SK-N-SH (cell line): ENCODE measurements around the gene TTC31. TPM values are rescaled to one million over a fixed set of nuclear protein-coding genes. Genes with fewer than 3 reads are reported as not detected.
A peak's percentile ranks its signal among the peaks of the same experiment; 100 is the strongest.
"Not testable (repeated sequence)": the region's sequence is repeated elsewhere in the genome, so short reads cannot be mapped to it uniquely, and the experiment has no call there.

ENCODE experiments used
- CTCF ChIA-PET: fragments of 300-600, 350-600 bp; formaldehyde crosslinking; extraction: SDS; loops from one replicate; lab custom pipeline; 2021; lab: Yijun Ruan, JAX
- POLR2A ChIA-PET: fragments of 350-600 bp; sonication (Branson Sonifier 250); formaldehyde crosslinking; extraction: SDS; loops from one replicate; lab custom pipeline; 2020; ENCODE audit warnings: antibody characterized with exemption, inconsistent platforms; lab: Yijun Ruan, JAX
- DNase-seq: peaks from one replicate; pipeline ENCODE4 v3.0.0; 2012
- H2AFZ ChIP-seq: fragments of 200-600 bp; sonication (generic); 2 replicates; pipeline ENCODE4 v1.8.1; 2016; ENCODE audit warnings: antibody characterized with exemption, mild to moderate bottlenecking, low read depth
- H3F3A ChIP-seq: fragments of 200-600 bp; sonication (generic); replicated peaks from 2 replicates; pipeline ENCODE3; 2016; ENCODE audit warnings: antibody characterized with exemption, mild to moderate bottlenecking; ENCODE audit not compliant: insufficient read depth
- H3K27ac ChIP-seq, 2 experiments: fragments of 200-500 bp in 1 of 2; fragments of 200-600 bp in 1 of 2; sonication (Bioruptor generic) in 1 of 2; sonication (generic), shearing (Covaris generic) in 1 of 2; 2 replicates each; pipeline versions ENCODE4 v1.5.1 to v1.6.1; 2014 to 2016; ENCODE audit warnings: low read depth in 2 of 2, inconsistent platforms in 1 of 2, low read length in 1 of 2, mild to moderate bottlenecking in 1 of 2, mixed read lengths in 1 of 2
- H3K27me3 ChIP-seq: fragments of 200-600 bp; sonication (generic), shearing (Covaris generic); 2 replicates; pipeline ENCODE4 v1.6.1; 2016; ENCODE audit warnings: mixed run types; ENCODE audit not compliant: insufficient read depth
- H3K36me3 ChIP-seq, 2 experiments: fragments of 200-500 bp in 1 of 2; fragments of 200-600 bp in 1 of 2; sonication (Bioruptor generic) in 1 of 2; sonication (generic) in 1 of 2; replicated peaks in 1 of 2; 2 replicates each; pipeline versions ENCODE3 to v1.5.1; 2014 to 2016; ENCODE audit warnings: low read length in 1 of 2, mild to moderate bottlenecking in 1 of 2; ENCODE audit not compliant: insufficient read depth in 2 of 2, control insufficient read depth in 1 of 2
- H3K4me1 ChIP-seq, 2 experiments: fragments of 200-500 bp in 1 of 2; fragments of 200-600 bp in 1 of 2; sonication (Bioruptor generic) in 1 of 2; sonication (generic), shearing (Covaris generic) in 1 of 2; 2 replicates each; pipeline versions ENCODE4 v1.5.1 to v1.6.1; 2014 to 2016; ENCODE audit warnings: low read depth in 1 of 2, low read length in 1 of 2, mixed run types in 1 of 2; ENCODE audit not compliant: insufficient read depth in 2 of 2, control insufficient read depth in 1 of 2
- H3K4me2 ChIP-seq: fragments of 200-600 bp; sonication (generic), shearing (Covaris generic); 2 replicates; pipeline ENCODE4 v1.6.1; 2017; ENCODE audit warnings: mixed run types
- H3K4me3 ChIP-seq, 2 experiments: fragments of 200-500 bp in 1 of 2; fragments of 200-600 bp in 1 of 2; sonication (Bioruptor generic) in 1 of 2; sonication (generic), shearing (Covaris generic) in 1 of 2; 2 replicates each; pipeline versions ENCODE4 v1.5.1 to v1.8.1; 2014 to 2016; ENCODE audit warnings: low read depth in 2 of 2, inconsistent platforms in 1 of 2, low read length in 1 of 2, mild to moderate bottlenecking in 1 of 2, mixed read lengths in 1 of 2, moderate library complexity in 1 of 2
- H3K79me2 ChIP-seq: fragments of 200-600 bp; sonication (generic); 2 replicates; pipeline ENCODE4 v1.8.1; 2017; ENCODE audit warnings: mild to moderate bottlenecking; ENCODE audit not compliant: insufficient read depth
- H3K9ac ChIP-seq: fragments of 200-600 bp; sonication (generic); 2 replicates; pipeline ENCODE4 v1.6.1; 2017; ENCODE audit warnings: mixed run types
- H3K9me2 ChIP-seq: fragments of 200-600 bp; sonication (generic); 2 replicates; pipeline ENCODE4 v1.6.1; 2017; ENCODE audit warnings: mixed run types
- H3K9me3 ChIP-seq: fragments of 200-600 bp; sonication (generic); 2 replicates; pipeline ENCODE4 v1.6.1; 2017; ENCODE audit warnings: mixed run types, mild to moderate bottlenecking, moderate library complexity
- H4K20me1 ChIP-seq: fragments of 200-600 bp; sonication (generic); 2 replicates; pipeline ENCODE4 v1.6.1; 2017; ENCODE audit warnings: mild to moderate bottlenecking, mixed run types; ENCODE audit not compliant: insufficient read depth
- CHD2 ChIP-seq: fragments of 150-350 bp; IDR thresholded peaks from 2 replicates; pipeline ENCODE4 v1.6.1; 2018; ENCODE audit warnings: low read length; ENCODE audit not compliant: partially characterized antibody
- EZH2phosphoT487 ChIP-seq: fragments of 200-600 bp; sonication (generic); IDR thresholded peaks from 2 replicates; pipeline ENCODE4 v1.6.1; 2017; ENCODE audit warnings: low read depth, mixed run types, mild to moderate bottlenecking, antibody characterized with exemption, moderate library complexity, borderline replicate concordance
- FOXJ3 ChIP-seq: sonication (generic); formaldehyde crosslinking; IDR thresholded peaks from 2 replicates; pipeline ENCODE4 v1.5.1; 2020; ENCODE audit warnings: mild to moderate bottlenecking, missing genetic modification reagents
- FOXM1 ChIP-seq: IDR thresholded peaks from 2 replicates; pipeline ENCODE4 v1.4.0; 2012; ENCODE audit warnings: low read depth, mild to moderate bottlenecking
- GABPA ChIP-seq: IDR thresholded peaks from 2 replicates; pipeline ENCODE4 v1.4.0; 2012; ENCODE audit warnings: low read depth, mild to moderate bottlenecking
- GATA2 ChIP-seq: sonication (generic); formaldehyde crosslinking; IDR thresholded peaks from 2 replicates; pipeline ENCODE4 v1.5.0; 2020; ENCODE audit warnings: mild to moderate bottlenecking, missing genetic modification reagents
- JUND ChIP-seq: IDR thresholded peaks from 2 replicates; pipeline ENCODE4 v1.4.0; 2012
- MXI1 ChIP-seq: IDR thresholded peaks from 2 replicates; pipeline ENCODE4 v1.6.1; 2012; ENCODE audit warnings: mild to moderate bottlenecking, low read depth, low read length, improper control_type of control experiment
- POLR2AphosphoS5 ChIP-seq: IDR thresholded peaks from 2 replicates; pipeline ENCODE4 v1.6.1; 2012; ENCODE audit warnings: low read depth, low read length
- RFX5 ChIP-seq: IDR thresholded peaks from 2 replicates; pipeline ENCODE4 v1.6.1; 2012; ENCODE audit warnings: mild to moderate bottlenecking, improper control_type of control experiment, low read length
- WGBS: methylation state at CpG from one replicate; pipeline ENCODE4 v1.1.6; 2017; ENCODE audit warnings: low lambda C conversion rate; 5-methylcytosine and 5-hydroxymethylcytosine counted together
- polyA plus RNA-seq, 3 experiments: library from polyadenylated mRNA; depleted of rRNA; stranded (reverse); fragments of >200 nt; gene quantifications; 2 replicates each; pipeline ENCODE4 v1.2.3, GENCODE V29; 2012
- TF ChIP-seq, protein P1 (sequence below): IDR thresholded peaks from 2 replicates; pipeline ENCODE4 v1.6.1; 2012; ENCODE audit warnings: mild to moderate bottlenecking, low read depth, low read length, moderate library complexity
- TF ChIP-seq, protein P2 (sequence below): IDR thresholded peaks from 2 replicates; pipeline ENCODE4 v1.4.0; 2012; ENCODE audit warnings: low read depth, borderline replicate concordance
- TF ChIP-seq, protein P3 (sequence below): IDR thresholded peaks from 2 replicates; pipeline ENCODE4 v1.4.0; 2012; ENCODE audit warnings: low read depth

TTC31 gene
- polyA plus RNA-seq, 1 of the 3 experiments (the other 2 are of a cell fraction) = 27.9 TPM

DNA sequence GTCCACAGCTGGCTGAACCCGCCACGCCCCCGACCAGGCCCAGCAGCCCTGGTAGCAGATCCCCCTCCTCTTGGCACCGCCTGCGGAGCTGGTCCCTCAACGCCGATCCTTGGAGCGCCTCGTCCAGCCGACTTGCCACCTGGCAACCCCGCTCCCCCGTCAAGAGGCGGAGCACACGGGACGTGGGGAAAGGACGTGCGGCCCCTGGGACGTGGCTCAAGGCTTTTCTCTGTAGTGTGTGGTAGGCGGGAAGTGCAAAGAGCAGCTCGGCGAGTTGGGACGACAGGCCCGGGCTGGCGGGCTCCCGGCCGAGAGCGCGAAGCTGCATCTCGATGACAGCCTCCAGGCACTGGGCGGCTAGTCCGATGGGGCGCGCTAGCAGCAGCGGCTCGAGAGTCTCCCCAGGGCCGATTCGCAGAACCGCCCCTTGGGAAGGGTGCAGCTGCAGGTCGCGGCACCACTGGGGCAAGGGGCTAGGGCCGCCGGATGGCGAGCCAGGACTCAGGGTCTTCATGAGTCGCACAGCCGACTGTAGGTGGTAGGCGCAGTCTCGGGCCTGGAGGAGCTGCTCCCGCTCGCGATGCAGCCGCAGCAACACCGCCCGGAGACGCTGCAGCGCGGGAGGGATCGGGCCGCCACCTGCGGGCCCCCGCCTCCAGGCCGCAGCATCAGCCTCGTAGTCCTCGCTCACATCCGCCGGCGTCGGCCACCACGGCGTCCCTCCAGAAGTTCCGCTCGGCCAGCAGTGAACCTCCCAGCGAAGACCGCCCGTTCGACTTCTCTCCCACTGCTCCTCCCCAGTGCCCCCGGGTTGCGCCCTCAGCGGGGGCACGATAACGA lies 700 bp upstream of the TTC31 start:
- DNase-seq = peak; percentile 75
- TF ChIP-seq MXI1 (peak; percentile 28; the same call in 1 of the 2 replicates), JUND (no peak)
- Histone ChIP-seq H3K4me3 (peak overlapping the region; percentile 70 to 97), H3K27ac (peak overlapping the region; percentile 79 to 91), H3K36me3 (peaks cover 11 to 20% of the 10 kb centered on the region in 2 experiments), H3F3A (peaks cover 3% of the 10 kb centered on the region), H3K9ac (peak overlapping the region; percentile 79), H3K79me2 (peaks cover 76% of the 10 kb centered on the region), H3K4me1 (peaks cover 13 to 16% of the 10 kb centered on the region in 2 experiments; a peak in 3 of 4 replicates), H3K4me2 (peak overlapping the region; percentile 86), H3K9me3 (no peaks in the 10 kb centered on the region), H3K9me2 (no peaks in the 10 kb centered on the region), H3K27me3 (no peaks in the 10 kb centered on the region), H2AFZ (peak overlapping the region; percentile 86; the same call in 1 of the 2 replicates), H4K20me1 (no peaks in the 10 kb centered on the region)
- POLR2A ChIA-PET = interaction anchor here (0.6 to 3.5 kb wide), 16 partner anchors 9 to 107 kb away, joined by 3 to 24 read pairs (median 8); partner anchors contain the start of genes AUP1, C2orf81, HTRA2 and INO80B
- WGBS = 4% methylated on average over 26 of the region's 80 CpGs
- CTCF ChIA-PET = interaction anchor here (0.6 to 7.5 kb wide), 27 partner anchors 10 to 147 kb away, joined by 3 to 116 read pairs (median 7); partner anchors contain the start of genes AUP1, DQX1, HTRA2 and LBX2

DNA sequence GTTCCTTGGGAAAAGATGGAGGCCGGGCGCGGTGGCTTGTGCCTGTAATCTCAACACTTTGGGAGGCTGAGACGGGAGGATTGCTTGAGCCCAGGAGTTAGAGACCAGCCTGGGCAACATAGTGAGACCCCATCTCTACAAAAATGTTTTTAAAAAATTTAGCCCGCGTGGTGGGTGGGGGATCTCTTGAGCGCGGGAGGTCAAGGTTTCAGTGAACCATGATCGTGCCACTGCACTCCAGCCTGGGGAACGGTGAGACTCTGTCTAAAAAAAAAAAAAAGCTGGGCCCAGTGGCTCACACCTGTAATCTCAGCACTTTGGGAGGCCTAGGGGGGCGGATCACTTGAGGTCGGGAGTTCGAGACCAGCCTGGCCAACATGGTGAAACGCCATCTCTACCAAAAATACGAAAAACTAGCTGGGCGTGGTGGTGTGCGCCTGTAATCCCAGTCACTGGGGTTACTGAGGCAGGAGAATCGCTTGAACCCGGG lies 839 bp downstream of the TTC31 start:
- Histone ChIP-seq H3K4me2 (peak overlapping the region; percentile 86), H3K4me3 (peak overlapping the region; percentile 70 to 97), H3K36me3 (peaks cover 8 to 15% of the 10 kb centered on the region in 2 experiments), H3K79me2 (peaks cover 71% of the 10 kb centered on the region), H3K4me1 (peaks cover 13 to 16% of the 10 kb centered on the region in 2 experiments; a peak in 3 of 4 replicates), H3K9ac (peak overlapping the region; percentile 79), H2AFZ (peak overlapping the region; percentile 86)
- not testable (repeated sequence) for H4K20me1 ChIP-seq, DNase-seq, H3F3A ChIP-seq, H3K27ac ChIP-seq, H3K9me3 ChIP-seq, H3K9me2 ChIP-seq, H3K27me3 ChIP-seq
- CTCF ChIA-PET = interaction anchor here (0.7 to 7.5 kb wide), 21 partner anchors 9 to 161 kb away, joined by 3 to 116 read pairs (median 10); partner anchors contain the start of genes AUP1, DQX1, HTRA2 and LBX2
- POLR2A ChIA-PET = interaction anchor here (0.6 to 3.5 kb wide), 12 partner anchors 11 to 92 kb away, joined by 3 to 24 read pairs (median 7); partner anchors contain the start of genes AUP1, C2orf81, HTRA2 and INO80B
- WGBS = 64% methylated on average over 19 of the region's 19 CpGs

DNA sequence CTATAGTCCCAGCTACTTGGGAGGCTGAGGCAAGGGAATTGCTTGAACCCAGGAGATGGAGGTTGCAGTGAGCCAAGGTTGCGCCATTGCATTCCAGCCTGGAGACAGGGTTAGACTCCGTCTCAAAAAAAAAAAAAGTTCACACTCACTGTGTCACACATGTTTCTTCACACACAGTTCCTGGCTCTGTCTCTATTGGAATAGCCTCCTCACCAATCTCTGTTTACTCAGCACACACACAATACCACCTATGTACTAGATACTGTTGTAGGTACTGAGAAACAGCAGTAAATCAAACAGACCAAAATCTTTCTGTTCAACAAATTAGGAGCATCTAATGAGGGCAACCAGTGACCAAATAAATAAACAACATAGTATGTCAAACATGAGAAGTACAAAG lies 3.3 kb downstream of the TTC31 start:
- WGBS = 100% methylated on average over 2 of the region's 2 CpGs
- Histone ChIP-seq H3F3A (no peaks in the 10 kb centered on the region), H3K4me3 (no peak overlapping the region), H2AFZ (no peak overlapping the region), H3K4me1 (peaks cover 7 to 11% of the 10 kb centered on the region in 2 experiments; a peak in 3 of 4 replicates), H3K79me2 (peaks cover 49% of the 10 kb centered on the region), H3K4me2 (no peak overlapping the region), H3K36me3 (peaks cover 6 to 16% of the 10 kb centered on the region in 2 experiments), H3K27me3 (no peaks in the 10 kb centered on the region), H3K9ac (no peak overlapping the region), H3K27ac (no peak overlapping the region), H4K20me1 (no peaks in the 10 kb centered on the region), H3K9me2 (no peaks in the 10 kb centered on the region), H3K9me3 (no peaks in the 10 kb centered on the region)
- ChIA-PET POLR2A (no interaction called here), CTCF (interaction anchor here (7.5 kb wide), 1 partner anchor 101 kb away, joined by 116 read pairs; no protein-coding TSS in a partner anchor)
- no peak for DNase-seq
- no peak for TF ChIP-seq CHD2
- TF ChIP-seq GATA2 = no peak
- TF ChIP-seq, protein P1, sequence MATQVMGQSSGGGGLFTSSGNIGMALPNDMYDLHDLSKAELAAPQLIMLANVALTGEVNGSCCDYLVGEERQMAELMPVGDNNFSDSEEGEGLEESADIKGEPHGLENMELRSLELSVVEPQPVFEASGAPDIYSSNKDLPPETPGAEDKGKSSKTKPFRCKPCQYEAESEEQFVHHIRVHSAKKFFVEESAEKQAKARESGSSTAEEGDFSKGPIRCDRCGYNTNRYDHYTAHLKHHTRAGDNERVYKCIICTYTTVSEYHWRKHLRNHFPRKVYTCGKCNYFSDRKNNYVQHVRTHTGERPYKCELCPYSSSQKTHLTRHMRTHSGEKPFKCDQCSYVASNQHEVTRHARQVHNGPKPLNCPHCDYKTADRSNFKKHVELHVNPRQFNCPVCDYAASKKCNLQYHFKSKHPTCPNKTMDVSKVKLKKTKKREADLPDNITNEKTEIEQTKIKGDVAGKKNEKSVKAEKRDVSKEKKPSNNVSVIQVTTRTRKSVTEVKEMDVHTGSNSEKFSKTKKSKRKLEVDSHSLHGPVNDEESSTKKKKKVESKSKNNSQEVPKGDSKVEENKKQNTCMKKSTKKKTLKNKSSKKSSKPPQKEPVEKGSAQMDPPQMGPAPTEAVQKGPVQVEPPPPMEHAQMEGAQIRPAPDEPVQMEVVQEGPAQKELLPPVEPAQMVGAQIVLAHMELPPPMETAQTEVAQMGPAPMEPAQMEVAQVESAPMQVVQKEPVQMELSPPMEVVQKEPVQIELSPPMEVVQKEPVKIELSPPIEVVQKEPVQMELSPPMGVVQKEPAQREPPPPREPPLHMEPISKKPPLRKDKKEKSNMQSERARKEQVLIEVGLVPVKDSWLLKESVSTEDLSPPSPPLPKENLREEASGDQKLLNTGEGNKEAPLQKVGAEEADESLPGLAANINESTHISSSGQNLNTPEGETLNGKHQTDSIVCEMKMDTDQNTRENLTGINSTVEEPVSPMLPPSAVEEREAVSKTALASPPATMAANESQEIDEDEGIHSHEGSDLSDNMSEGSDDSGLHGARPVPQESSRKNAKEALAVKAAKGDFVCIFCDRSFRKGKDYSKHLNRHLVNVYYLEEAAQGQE = no peak
- TF ChIP-seq, protein P2, sequence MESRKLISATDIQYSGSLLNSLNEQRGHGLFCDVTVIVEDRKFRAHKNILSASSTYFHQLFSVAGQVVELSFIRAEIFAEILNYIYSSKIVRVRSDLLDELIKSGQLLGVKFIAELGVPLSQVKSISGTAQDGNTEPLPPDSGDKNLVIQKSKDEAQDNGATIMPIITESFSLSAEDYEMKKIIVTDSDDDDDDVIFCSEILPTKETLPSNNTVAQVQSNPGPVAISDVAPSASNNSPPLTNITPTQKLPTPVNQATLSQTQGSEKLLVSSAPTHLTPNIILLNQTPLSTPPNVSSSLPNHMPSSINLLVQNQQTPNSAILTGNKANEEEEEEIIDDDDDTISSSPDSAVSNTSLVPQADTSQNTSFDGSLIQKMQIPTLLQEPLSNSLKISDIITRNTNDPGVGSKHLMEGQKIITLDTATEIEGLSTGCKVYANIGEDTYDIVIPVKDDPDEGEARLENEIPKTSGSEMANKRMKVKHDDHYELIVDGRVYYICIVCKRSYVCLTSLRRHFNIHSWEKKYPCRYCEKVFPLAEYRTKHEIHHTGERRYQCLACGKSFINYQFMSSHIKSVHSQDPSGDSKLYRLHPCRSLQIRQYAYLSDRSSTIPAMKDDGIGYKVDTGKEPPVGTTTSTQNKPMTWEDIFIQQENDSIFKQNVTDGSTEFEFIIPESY = no peak
- TF ChIP-seq RFX5 = no peak
- TF ChIP-seq, protein P3, sequence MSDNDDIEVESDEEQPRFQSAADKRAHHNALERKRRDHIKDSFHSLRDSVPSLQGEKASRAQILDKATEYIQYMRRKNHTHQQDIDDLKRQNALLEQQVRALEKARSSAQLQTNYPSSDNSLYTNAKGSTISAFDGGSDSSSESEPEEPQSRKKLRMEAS = no peak
- TF ChIP-seq FOXM1 = no peak
- TF ChIP-seq FOXJ3 = no peak
- TF ChIP-seq POLR2AphosphoS5 = no peak
- TF ChIP-seq EZH2phosphoT487 = no peak
- no peak for TF ChIP-seq GABPA
